Spleen (tissue), 3 donors: Measurements from ENCODE around the gene SLC35G3.

Source experiments
- POLR2A ChIP-seq, 3 donors: fragments of 450-650 bp; IDR thresholded peaks; one replicate each; pipeline ENCODE4 v1.5.1; 2017; ENCODE audit warnings: antibody characterized with exemption in 3 of 3, mild to moderate bottlenecking in 1 of 3
- POLR2AphosphoS5 ChIP-seq, 3 donors: sonication (generic); formaldehyde crosslinking; IDR thresholded peaks; one replicate each; pipeline ENCODE4 v1.5.1; 2017; ENCODE audit warnings: antibody characterized with exemption in 3 of 3

DNA sequence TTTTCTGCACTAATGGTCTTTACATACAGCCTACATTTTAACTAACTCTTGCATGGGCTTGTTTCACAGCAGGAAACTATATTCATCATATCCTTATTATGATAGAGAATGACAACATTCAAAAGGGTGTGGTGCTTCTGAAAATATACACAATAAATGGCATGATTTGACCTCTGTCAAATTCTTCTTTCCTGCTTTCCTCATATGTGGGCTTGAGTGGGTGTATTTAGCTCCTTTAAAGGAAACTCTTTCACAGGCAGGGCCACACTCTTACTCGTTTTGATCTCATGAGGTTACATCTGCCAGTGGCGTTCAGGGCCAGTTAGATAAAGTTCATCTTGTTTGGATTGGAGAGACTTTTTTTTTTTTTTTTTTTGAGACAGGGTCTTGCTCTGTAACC, 6.1 kb downstream of the SLC35G3 start:
- no peak for TF ChIP-seq POLR2AphosphoS5 (IDR thresholded peaks at IDR 0.05)
- no peak for TF ChIP-seq POLR2A (IDR thresholded peaks at IDR 0.05)
